ENCODE data around the gene MAS1. TPM values are rescaled to one million over a fixed set of nuclear protein-coding genes. Genes with fewer than 3 reads are reported as not detected.
"Not testable (repeated sequence)": the region's sequence is repeated elsewhere in the genome, so short reads cannot be mapped to it uniquely, and the experiment has no call there.

Gene MAS1
- not detected for total RNA-seq

GRCh38 chr6:159890792-159891191 lies at the start of gene MAS1:
MAS1 (plus strand) TSS chr6:159890988; CDS start chr6:159906956, 15,968 bp downstream.
- H3K4me1 ChIP-seq: no peaks in the 10 kb centered on the region
- TF ChIP-seq CTCF (IDR thresholded peaks at IDR 0.05) (no peak), EP300 (IDR thresholded peaks at IDR 0.05) (no peak), POLR2A (IDR thresholded peaks at IDR 0.05) (no peak)
- H3K9me3 ChIP-seq: no peaks in the 10 kb centered on the region
- H3K27me3 ChIP-seq: peaks cover 0 to 13% of the 10 kb centered on the region in 2 donors
- WGBS, 2 donors: 61 to 72% methylated on average over 7 of the region's 7 CpGs
- no peak for DNase-seq (ENCODE audit: low spot score in 2 of 2)
- no peaks in the 10 kb centered on the region for H3K36me3 ChIP-seq
- no peak within 1 kb of the TSS for H3K4me3 ChIP-seq
- no peak within 1 kb of the TSS for H3K27ac ChIP-seq

- Histone ChIP-seq H3K27me3 (no peaks in the 10 kb centered on the region), H3K4me3 (no peak overlapping the region), H3K4me1 (no peaks in the 10 kb centered on the region), H3K36me3 (no peaks in the 10 kb centered on the region), H3K27ac (no peak overlapping the region), H3K9me3 (no peaks in the 10 kb centered on the region)
- 69 to 72% methylated on average over 4 of the region's 4 CpGs for WGBS, 2 donors
- DNase-seq (ENCODE audit: low spot score in 2 of 2): no peak
- TF ChIP-seq POLR2A (IDR thresholded peaks at IDR 0.05) (no peak), CTCF (IDR thresholded peaks at IDR 0.05) (peak in 1 of 5 experiments; percentile 6)
These were observed 48.8 kb upstream of the MAS1 start for GRCh38 chr6:159842035-159842434.

- DNase-seq (ENCODE audit: low spot score in 2 of 2): no peak
- Histone ChIP-seq H3K36me3 (no peaks in the 10 kb centered on the region), H3K27ac (no peak overlapping the region), H3K4me3 (no peak overlapping the region), H3K9me3 (peaks cover 0 to 11% (median 0%) of the 10 kb centered on the region in 4 donors), H3K4me1 (no peaks in the 10 kb centered on the region), H3K27me3 (no peaks in the 10 kb centered on the region)
- 81 to 87% methylated on average over 13 of the region's 13 CpGs for WGBS, 2 donors
- TF ChIP-seq EP300 (IDR thresholded peaks at IDR 0.05): no peak
- TF ChIP-seq POLR2A (IDR thresholded peaks at IDR 0.05): no peak
- TF ChIP-seq CTCF (IDR thresholded peaks at IDR 0.05): no peak
These were observed 45.8 kb upstream of the MAS1 start for GRCh38 chr6:159844737-159845645.

GRCh38 chr6:159848552-159848951 lies 42.2 kb upstream of the MAS1 start:
- H3K9me3 ChIP-seq: peaks cover 0 to 11% (median 0%) of the 10 kb centered on the region in 4 donors
- DNase-seq (ENCODE audit: low spot score in 2 of 2); H3K27ac ChIP-seq; H3K27me3 ChIP-seq; H3K4me3 ChIP-seq; H3K4me1 ChIP-seq; H3K36me3 ChIP-seq: not testable (repeated sequence)
- WGBS, 2 donors: 86 to 94% methylated on average over 5 of the region's 5 CpGs

- H3K36me3 ChIP-seq; H3K4me3 ChIP-seq; H3K27me3 ChIP-seq; DNase-seq (ENCODE audit: low spot score in 2 of 2); H3K27ac ChIP-seq; H3K4me1 ChIP-seq: not testable (repeated sequence)
- H3K9me3 ChIP-seq: peaks cover 0 to 11% (median 0%) of the 10 kb centered on the region in 4 donors
- 92 to 97% methylated on average over 1 of the region's 1 CpG for WGBS, 2 donors
These were observed 40.9 kb upstream of the MAS1 start for GRCh38 chr6:159849851-159850250.

- Histone ChIP-seq H3K9me3 (peaks cover 0 to 19% (median 0%) of the 10 kb centered on the region in 4 donors), H3K4me3 (no peak overlapping the region), H3K27ac (no peak overlapping the region), H3K36me3 (no peaks in the 10 kb centered on the region), H3K27me3 (no peaks in the 10 kb centered on the region), H3K4me1 (no peaks in the 10 kb centered on the region)
- DNase-seq (ENCODE audit: low spot score in 2 of 2): no peak
- 40 to 46% methylated on average over 6 of the region's 6 CpGs for WGBS, 2 donors
- TF ChIP-seq CTCF (IDR thresholded peaks at IDR 0.05): peak in 2 of 5 experiments; percentile 9 to 13
- TF ChIP-seq EP300 (IDR thresholded peaks at IDR 0.05): no peak
These were observed 37.9 kb upstream of the MAS1 start for GRCh38 chr6:159852877-159853276.

Measured in tibial nerve (tissue), 4 donors.